Urothelium cell line (cell line): ENCODE results near the gene JSRP1.
"Not testable (repeated sequence)": the region's sequence is repeated elsewhere in the genome, so short reads cannot be mapped to it uniquely, and the experiment has no call there.

ENCODE experiments used
- DNase-seq: peaks from one replicate; pipeline ENCODE4 v3.0.0; 2011; ENCODE audit warnings: low spot score, mixed read lengths
- FAIRE-seq: peaks from 2 replicates; lab custom pipeline; 2011; peaks lifted over from hg19 to GRCh38; lab: Jason Lieb, UNC

Gene JSRP1

DNA sequence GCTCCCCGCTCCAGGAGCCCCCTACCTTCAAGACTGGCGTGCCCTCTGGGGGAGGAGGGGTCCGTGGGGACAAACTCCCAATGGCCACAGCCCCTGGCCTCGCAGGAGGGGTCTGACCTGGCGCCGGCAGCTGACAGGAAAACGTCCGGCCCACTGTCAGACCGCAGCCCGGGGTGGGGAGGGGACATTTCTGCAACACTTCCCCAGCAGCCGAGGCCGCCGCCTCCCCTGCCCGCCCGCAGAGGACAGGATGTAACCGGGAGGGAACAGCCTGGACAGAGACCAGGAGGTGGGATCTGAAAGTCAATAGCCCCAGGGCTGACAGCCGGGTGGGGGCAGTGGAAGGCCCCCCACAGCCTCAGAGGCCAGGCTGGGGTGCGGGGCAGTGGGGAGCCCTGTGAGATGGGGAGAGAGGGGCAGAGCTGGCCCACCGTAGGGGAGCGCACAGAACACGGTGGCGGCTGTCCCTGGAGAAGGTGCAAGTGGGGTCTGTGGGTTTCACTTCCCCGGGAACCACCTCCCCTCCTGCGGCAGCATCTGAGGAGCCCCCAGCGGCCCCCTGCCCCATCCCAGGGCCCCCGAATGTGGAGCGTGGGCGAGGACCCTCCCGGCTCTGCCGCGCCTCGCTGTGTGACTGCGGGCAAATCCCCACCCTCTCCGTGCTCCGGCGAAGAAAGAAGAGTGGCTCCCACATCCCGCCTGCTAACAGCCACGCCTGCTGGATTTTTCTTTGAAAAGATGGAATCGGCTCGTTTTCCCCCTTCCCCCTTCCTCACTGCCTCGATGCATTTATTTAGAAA lies 26.0 kb upstream of the JSRP1 start, which contains the start of gene PEAK3:
Gene PEAK3, minus strand, starts transcription at position 114 of the 800 bp plus-strand sequence. CDS start 1,244 bp downstream, outside the sequence.
- DNase-seq (no peak), FAIRE-seq (no peak)

DNA sequence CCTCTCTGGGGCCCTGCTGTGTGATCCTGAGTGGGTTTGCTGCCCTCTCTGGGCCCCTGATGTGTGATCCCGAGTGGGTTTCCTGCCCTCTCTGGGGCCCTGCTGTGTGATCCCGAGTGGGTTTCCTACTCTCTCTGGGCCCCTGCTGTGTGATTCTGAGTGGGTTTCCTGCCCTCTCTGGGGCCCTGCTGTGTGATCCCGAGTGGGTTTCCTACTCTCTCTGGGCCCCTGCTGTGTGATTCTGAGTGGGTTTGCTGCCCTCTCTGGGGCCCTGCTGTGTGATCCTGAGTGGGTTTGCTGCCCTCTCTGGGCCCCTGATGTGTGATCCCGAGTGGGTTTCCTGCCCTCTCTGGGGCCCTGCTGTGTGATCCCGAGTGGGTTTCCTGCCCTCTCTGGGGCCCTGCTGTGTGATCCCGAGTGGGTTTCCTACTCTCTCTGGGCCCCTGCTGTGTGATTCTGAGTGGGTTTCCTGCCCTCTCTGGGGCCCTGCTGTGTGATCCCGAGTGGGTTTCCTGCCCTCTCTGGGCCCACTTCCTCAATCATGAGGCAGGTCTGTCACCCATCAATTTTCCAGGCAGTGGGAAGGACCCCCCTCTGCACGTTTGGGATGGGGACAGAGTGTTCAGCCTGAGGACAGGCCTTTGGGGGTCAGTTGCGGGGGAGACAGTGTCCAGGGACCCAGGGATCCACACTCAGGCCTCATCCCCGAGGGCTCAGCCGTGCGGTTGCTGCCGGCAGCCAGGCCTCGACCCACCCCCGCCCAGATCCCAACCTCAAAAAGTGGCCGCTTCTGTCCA lies 25.2 kb upstream of the JSRP1 start:
- DNase-seq, FAIRE-seq: not testable (repeated sequence)

DNA sequence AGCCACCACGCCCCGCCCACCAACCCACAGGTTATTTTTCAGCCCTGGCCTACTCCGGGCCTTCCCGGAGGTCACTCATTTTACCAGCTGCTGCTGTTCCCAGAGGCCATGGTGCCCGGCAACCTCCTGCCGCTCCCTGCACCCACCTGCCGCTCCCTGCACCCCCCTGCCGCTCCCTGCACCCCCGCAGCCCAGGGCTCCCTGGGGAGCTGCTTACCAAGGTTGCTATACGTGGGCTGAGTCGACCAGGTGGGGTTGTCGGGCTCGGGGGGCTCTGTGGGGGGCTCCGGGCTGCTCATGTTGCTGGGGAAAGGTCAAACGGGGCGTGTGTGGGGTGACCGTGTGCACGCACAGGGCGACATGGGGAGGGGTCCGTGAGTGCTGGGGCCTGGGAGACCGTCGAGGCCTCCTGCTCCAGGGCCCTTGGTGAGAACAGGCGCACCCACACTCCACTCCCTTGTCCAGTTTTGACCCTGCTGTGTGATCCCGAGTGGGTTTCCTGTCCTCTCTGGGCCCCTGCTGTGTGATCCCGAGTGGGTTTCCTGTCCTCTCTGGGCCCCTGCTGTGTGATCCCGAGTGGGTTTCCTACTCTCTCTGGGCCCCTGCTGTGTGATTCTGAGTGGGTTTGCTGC lies 24.5 kb upstream of the JSRP1 start:
- FAIRE-seq (no peak), DNase-seq (no peak)

DNA sequence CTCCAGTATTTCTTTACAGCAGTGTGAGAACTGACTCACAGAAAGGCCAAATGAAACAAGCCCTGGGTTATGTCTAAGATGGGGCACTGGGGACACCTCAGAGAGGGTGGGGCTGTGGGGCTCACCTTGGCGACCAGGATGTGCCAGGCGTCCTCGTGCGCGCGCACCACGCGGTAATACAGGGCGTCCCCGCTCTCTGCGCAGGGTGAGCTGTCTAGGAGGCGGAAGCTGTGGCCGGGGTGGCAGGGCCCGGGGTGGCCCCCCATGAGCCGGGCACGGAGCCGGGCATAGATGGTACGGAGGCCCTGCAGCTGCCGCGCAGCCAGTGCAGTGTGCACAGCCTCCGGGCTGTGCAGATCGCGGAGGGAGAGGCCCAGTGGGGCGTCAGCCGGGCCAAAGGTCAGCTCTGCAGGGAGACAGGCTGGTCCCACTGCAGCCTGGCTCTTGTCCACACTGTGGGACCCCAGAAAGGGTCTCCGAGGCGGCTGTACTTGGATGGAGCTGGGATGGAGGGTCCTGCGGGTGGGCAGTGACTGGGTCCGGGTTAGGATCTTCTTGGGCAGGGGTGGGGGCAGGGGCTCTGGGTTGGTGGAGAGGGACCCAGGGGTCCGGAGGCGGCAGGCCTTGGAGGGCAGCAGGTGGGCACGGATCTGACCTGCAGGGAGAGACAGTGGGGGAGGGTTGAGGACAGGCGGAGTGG lies 22.4 kb upstream of the JSRP1 start:
- DNase-seq: no peak
- FAIRE-seq: no peak

DNA sequence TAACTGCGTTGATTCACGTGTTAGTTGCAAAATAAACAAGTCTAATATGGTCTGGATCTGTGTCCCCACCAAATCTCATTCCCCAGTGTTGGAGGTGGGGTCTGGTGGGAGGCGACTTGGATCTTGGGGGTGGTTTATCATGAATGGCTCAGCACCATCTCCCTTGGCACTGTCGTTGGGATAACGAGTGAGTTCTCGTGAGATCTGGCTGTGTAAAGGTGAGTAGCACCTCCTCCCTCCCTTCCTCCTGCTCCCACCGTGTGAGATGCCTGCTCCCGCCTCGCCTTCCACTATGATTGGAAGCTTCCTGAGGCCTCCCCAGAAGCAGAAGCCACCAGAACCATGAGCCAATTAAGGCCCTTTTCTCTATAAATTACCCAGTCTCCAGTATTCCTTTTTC lies 20.9 kb upstream of the JSRP1 start:
- FAIRE-seq (no peak), DNase-seq (no peak)

DNA sequence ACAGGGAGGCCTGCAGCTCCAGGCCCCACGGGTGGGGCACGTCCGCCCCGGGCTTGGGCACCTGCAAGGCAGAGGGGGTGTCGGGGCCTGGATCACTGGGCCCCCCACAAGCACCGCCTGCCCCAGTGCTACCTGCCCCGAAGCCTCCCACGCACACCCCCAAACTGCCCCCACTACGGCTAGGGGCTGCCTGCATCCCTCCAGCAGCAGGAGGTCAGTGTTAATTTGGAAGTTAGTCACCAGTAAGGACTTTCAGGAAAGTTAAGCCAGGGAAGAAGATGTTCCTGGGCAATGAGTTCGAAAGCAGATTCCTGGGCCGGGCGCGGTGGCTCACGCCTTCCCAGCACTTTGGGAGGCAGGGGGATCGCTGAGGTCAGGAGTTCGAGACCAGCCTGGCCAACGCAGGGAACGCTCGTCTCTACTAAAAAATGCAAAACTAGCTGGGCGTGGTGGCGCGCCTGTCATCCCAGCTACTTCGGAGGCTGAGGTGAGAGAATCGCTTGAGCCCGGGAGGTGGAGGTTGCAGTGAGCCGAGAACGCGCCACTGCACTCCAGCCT lies 20.3 kb upstream of the JSRP1 start:
- no peak for FAIRE-seq
- DNase-seq: no peak

DNA sequence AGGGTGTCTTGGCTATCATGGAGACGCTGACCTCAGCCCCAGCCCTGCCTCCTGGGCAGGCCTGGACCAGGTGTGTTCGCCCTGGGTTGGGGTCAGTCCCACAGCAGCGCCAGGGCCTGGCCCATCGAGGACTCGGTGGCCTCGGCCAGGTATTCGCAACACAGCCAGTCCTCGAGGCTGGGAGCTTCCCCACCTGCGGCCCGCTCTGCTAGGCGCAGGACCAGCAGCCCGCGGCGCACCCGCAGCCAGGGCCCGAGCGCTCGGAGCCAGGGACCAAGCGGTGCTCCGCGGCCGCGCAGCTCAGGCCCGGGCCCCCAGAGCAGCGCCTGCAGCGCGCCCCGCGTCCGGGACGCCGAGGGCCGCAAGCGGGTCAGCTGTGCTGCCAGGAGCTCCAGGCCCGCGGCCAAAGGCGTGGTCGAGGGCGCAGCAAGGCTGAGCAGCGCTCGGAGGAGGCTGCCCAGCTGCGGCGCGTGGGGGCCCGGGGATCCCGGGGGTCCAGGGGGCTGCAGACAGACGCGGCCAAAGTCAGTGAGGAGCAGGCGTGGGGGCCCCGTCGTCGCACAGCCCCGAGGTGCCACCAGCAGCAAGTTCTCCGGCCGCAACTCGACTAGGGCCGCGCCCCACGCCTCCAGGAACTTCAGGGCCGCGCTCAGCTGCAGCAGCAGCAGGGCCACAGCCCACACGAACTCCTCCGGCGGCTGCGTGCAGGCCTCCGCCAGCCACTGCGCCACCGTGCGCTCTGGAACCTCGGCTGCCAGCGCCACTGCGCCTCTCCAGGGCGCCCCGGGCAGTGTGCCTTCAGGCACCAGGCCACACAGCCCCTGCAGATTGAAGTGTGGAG lies 19.6 kb upstream of the JSRP1 start:
- DNase-seq: no peak
- FAIRE-seq: no peak

DNA sequence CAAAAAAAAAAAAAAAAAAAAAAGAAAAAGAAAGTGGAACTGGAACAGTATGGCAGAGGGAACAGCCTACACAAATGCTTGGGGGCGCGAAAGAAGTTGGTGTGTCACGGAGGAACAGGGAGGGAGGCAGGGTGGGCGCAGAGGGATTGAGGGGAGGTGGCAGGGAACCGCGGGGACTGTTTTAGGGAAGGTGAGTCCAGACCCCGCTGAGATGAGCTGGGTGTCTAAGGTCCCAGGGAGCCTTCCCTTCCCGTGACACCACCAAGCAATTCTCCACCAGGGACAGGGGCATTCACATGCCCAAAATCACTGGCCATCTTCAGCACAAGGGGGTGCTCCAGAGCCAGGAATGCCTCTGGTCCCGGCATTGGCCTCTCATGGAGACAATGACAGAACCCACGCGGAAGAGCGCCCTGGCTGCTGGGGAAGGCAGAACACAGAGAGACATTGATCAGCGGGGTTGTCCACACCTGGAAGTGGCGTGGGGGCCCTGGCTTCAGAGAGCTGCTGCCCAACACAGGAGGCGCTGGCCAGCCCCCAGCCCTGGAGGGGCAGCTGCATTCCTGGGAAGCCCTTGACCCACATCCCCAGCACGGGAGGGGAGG lies 18.8 kb upstream of the JSRP1 start:
- FAIRE-seq (no peak), DNase-seq (peak; percentile 38)

DNA sequence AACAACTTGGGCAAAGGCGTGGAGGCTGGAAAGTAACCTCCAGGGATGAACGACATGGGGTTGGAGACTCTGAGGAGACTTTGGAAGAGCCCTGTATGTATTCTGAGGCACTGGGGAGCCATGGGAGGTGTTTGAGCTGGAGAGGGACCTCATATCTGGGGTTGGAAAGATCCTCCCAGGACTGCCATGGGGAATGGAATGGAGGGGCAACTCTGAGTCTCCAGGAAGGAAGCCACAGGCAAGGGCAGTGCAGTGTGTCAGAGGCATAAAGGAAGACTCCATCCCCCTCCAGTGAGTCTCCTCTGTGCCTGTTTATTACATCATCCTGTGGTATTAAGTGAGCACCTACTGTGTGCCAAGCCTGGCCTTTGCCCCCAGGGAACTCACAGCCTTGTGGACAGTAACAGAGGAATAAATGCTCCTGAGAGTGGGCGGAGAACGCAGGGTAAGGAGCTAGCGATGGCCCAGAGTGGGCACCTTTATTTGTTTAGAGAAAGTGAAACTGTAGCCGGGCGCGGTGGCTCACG lies 18.0 kb upstream of the JSRP1 start:
- DNase-seq (no peak), FAIRE-seq (no peak)

DNA sequence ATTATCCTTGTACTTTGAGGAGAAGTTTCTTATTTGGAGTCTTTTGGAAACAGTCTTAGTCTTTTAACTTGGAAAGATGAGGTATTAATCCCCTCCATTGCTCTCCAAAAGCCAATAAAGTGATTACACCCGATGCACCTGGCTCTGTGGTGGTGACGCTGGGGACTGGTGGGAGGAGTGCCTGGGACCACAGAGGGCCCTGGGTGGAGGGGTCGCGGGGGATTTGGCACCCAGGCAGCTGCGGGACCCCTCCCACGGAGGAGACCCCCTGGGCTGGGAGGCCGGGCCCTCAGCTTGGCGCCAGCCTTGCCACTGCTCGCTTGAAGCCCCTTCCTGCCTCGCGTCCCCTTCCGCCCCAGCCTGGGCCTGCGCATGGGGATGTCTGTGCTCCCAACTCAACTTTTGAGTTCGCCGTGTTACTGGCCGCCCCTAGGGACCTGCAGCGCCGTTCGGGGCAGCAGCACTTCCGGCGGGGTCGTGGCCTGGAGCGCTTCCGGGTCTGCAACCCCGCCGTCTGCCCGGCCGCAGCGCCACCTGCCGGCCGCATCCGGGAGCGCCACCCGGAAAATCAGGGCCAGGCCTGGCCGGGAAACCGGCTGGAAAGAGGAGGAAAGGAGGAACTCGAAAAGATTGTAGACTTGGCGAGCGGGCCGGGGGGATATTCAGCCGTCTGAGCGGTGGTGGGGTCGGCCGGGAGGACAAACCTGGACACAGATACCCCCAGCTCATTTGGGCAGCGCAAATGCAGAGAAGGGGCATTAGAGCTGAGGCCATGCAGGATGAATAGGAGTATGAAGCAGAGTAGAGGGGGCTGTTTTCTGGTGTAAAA lies 17.4 kb upstream of the JSRP1 start:
- DNase-seq (peak; percentile 85), FAIRE-seq (no peak)

DNA sequence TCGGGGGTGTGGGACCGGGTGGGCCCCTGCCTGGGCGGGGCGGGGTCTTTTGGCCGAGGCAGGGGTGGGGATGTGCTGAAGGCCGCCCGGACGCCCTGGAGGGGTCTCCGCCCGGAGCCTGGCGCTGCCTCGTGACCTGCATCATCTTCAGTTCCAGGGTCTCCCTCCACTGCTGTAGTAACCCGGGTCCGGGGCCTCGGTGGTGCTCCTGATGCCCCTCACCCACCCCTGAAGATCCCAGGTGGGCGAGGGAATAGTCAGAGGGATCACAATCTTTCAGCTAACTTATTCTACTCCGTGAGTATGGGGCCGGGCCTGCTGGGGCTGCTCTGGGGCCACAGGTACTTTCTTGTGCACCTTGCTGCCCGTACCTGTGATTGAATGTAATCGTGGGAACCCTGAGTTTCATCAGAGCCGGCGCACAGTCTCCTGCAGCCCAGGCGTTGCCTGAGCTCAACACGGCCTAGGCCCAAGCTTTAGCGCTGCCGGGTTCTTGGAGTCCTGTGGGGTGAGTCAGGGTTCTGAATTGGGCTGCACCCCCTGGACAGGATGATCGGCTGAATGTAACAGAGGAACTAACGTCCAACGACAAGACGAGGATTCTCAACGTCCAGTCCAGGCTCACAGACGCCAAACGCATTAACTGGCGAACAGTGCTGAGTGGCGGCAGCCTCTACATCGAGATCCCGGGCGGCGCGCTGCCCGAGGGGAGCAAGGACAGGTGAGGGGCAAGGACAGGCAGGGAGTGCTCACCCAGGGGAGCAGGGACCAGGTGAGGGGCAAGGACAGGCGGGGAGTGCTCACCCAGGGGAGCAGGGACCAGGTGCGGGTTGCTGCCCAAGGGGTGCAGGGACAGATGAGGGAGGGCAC lies 15.3 kb upstream of the JSRP1 start:
- FAIRE-seq: no peak
- DNase-seq: no peak

DNA sequence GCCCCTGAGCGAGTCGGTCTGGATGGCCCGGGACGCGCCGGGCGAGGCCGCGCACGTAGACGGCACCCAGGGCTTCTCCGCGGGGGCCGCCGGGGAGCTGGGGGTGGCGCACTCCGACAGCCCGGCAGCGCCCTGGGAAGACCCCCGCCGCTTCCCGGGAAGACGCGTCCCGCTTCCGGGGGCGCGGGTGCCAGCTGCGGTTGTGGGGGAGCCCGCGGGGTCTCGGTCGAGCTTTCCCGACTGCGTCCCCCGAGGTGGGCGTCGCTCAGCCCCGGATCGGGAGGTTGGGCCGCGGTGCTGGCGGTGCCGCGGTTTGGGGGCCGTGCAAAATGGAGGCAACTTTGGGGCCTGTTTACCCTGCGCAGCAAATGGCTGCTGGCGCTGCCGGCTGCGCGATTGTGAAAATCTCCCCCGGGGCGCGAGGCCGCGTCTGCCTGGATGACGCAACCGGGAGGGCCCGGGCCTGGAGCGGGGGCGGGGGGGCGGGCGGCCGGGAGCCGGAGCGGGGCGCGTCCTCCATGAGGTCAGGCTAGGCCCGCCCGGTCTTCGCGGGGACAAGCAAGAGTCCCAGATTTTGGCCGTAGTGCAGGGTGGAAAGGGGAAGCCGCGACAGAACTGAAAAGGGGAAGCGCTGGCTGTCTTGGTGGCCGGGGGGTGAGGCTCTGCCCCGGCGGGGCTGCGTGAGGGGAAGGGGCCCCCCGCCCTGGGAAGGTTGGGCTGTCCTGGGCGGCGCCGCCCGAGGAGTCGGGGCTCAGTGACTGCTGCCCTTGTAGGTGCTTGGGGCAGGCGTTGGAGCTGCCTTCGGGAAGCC lies 14.4 kb upstream of the JSRP1 start:
- peak; percentile 58 for DNase-seq
- no peak for FAIRE-seq

DNA sequence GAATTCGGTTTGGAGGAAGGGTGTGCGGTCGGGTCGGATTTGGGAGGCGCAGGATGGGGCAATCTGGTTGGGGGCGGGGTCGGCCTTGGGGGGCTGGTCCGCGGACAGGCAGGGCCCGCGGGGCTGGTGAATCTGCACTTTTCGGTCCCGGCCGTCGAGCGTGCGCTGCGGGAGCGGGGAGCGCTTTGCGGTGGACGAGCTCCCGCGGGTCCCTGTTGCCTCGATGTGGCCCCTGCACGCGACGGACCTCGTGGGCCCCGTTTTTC lies 13.9 kb upstream of the JSRP1 start:
- no peak for FAIRE-seq
- DNase-seq: no peak

DNA sequence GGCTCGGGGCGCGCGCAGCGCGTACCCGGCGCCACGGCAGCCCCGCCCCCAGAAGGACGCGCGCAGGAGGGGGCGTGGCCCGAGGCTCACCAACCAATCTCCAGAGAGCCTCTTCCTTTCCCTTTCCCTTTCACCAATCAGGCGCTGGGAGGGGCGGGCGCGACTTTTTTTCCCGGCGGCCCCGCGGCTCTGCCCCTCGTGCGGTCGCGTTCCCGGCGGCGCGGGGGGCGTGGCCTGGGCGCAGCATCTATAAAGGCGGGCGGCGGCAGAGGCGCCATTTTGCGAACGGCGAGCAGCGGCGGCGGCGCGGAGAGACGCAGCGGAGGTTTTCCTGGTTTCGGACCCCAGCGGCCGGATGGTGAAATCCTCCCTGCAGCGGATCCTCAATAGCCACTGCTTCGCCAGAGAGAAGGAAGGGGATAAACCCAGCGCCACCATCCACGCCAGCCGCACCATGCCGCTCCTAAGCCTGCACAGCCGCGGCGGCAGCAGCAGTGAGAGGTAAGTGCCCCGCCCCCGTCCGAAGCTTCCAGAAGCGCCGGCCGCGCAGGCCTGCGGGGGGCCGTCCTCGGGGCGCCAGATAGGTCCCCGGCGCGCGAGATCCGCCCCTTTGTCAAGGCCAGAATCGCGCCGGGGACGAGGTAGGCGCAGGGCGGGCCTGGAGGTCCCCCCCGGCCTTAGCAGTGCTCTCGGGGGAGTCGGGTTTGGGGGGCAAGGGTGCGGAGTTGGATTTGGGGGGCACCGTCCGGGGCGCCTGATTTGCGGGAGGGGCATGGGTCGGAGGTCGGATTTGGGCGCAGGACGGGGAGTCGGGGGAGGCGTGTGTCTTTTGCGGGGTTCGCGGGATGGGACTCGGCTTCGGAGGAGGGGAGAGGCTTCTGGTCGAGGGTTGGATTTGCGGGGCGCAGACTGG lies 13.3 kb upstream of the JSRP1 start:
- peak; percentile 99 for DNase-seq
- FAIRE-seq: no peak

DNA sequence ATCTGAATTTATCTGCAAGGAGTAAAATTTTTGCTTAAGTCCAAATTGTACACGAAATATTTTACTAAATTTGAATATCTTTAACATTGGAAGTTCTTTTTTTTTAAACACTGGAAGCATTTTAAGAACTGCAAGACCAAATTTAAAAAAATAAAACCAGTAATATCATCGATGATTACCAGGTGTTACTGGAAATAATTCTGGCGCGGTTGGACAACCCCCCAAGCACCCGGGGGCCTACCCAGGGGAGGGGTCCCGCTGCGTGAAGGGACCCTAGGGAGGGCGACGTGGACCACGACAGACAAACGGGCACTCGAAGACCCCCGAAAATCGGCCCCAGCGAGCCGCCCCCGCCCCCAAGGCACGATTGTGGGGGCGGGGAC lies 12.6 kb upstream of the JSRP1 start:
- FAIRE-seq: no peak
- no peak for DNase-seq

DNA sequence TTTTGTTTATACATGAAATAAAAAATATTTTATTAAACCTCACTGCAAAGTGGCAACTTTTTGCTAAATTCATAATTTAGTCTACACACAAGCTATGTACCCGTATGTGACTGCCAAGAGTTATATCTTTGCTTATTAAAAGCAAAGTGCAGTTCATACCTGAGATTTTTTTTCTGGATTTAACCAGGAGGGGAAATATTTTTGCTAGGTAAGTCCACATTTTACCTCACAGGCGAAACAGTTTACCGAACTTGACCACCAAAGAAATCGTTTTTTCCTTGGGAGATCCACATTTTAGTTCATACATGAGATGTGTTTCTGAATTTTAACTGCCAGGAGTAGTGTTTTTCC lies 12.2 kb upstream of the JSRP1 start:
- FAIRE-seq (no peak), DNase-seq (no peak)
